DOHH2 (cell line): ENCODE measurements around the gene MAP4K1.

Experiments used
- H3F3A ChIP-seq: fragments of 200-600 bp; sonication (generic), shearing (Covaris generic); 2 replicates; pipeline ENCODE4 v1.6.0; 2016; ENCODE audit warnings: antibody characterized with exemption, mild to moderate bottlenecking; ENCODE audit not compliant: control insufficient read depth, insufficient read depth
- H3K27ac ChIP-seq: fragments of 200-600 bp; sonication (generic); 2 replicates; pipeline ENCODE4 v1.5.1; 2014; ENCODE audit warnings: low read depth, mild to moderate bottlenecking, low read length, moderate library complexity
- H3K27me3 ChIP-seq: fragments of 200-600 bp; sonication (generic); 2 replicates; pipeline ENCODE4 v1.6.1; 2014; ENCODE audit warnings: mild to moderate bottlenecking, low read length, mixed read lengths; ENCODE audit not compliant: control insufficient read depth
- H3K36me3 ChIP-seq: fragments of 200-600 bp; sonication (generic); 2 replicates; pipeline ENCODE4 v1.6.1; 2014; ENCODE audit warnings: mild to moderate bottlenecking, low read length, moderate library complexity, mixed read lengths; ENCODE audit not compliant: control insufficient read depth
- H3K4me1 ChIP-seq: fragments of 200-600 bp; sonication (generic); 2 replicates; pipeline ENCODE4 v1.6.1; 2014; ENCODE audit warnings: mild to moderate bottlenecking, low read length, mixed read lengths; ENCODE audit not compliant: control insufficient read depth
- H3K4me2 ChIP-seq: fragments of 200-600 bp; sonication (generic); 2 replicates; pipeline ENCODE4 v1.6.0; 2014; ENCODE audit warnings: mild to moderate bottlenecking, low read length, moderate library complexity
- H3K4me3 ChIP-seq: fragments of 200-600 bp; sonication (generic); 2 replicates; pipeline ENCODE4 v1.5.1; 2014; ENCODE audit warnings: mild to moderate bottlenecking, low read length, mixed read lengths
- H3K79me2 ChIP-seq: fragments of 200-600 bp; sonication (generic); 2 replicates; pipeline ENCODE4 v1.6.1; 2014; ENCODE audit warnings: mild to moderate bottlenecking, low read length, mixed read lengths; ENCODE audit not compliant: control insufficient read depth
- H3K9me2 ChIP-seq: fragments of 200-600 bp; sonication (generic); replicated peaks from 2 replicates; pipeline ENCODE4 v1.6.1; 2014; ENCODE audit warnings: mild to moderate bottlenecking, low read length, mixed read lengths; ENCODE audit not compliant: control insufficient read depth
- H3K9me3 ChIP-seq: fragments of 200-600 bp; sonication (generic); 2 replicates; pipeline ENCODE4 v1.6.1; 2014; ENCODE audit warnings: antibody characterized with exemption, low read length, mixed read lengths; ENCODE audit not compliant: control insufficient read depth, insufficient read depth
- H4K20me1 ChIP-seq: fragments of 200-600 bp; sonication (generic); 2 replicates; pipeline ENCODE4 v1.6.0; 2014; ENCODE audit warnings: low read depth, mild to moderate bottlenecking, antibody characterized with exemption, low read length, moderate library complexity; ENCODE audit not compliant: control insufficient read depth, insufficient read depth
- EZH2phosphoT487 ChIP-seq: fragments of 200-600 bp; sonication (generic); IDR thresholded peaks from 2 replicates; pipeline ENCODE4 v1.6.1; 2017; ENCODE audit warnings: borderline replicate concordance, mild to moderate bottlenecking, antibody characterized with exemption, low read length, moderate library complexity, mixed read lengths
- TF ChIP-seq, protein P1 (sequence below): fragments of 200-600 bp; sonication (generic); IDR thresholded peaks from one replicate; pipeline ENCODE4 v1.5.1; 2014; ENCODE audit warnings: antibody characterized with exemption, mild to moderate bottlenecking, low read depth, low read length; ENCODE audit not compliant: poor library complexity, severe bottlenecking

Gene MAP4K1

DNA sequence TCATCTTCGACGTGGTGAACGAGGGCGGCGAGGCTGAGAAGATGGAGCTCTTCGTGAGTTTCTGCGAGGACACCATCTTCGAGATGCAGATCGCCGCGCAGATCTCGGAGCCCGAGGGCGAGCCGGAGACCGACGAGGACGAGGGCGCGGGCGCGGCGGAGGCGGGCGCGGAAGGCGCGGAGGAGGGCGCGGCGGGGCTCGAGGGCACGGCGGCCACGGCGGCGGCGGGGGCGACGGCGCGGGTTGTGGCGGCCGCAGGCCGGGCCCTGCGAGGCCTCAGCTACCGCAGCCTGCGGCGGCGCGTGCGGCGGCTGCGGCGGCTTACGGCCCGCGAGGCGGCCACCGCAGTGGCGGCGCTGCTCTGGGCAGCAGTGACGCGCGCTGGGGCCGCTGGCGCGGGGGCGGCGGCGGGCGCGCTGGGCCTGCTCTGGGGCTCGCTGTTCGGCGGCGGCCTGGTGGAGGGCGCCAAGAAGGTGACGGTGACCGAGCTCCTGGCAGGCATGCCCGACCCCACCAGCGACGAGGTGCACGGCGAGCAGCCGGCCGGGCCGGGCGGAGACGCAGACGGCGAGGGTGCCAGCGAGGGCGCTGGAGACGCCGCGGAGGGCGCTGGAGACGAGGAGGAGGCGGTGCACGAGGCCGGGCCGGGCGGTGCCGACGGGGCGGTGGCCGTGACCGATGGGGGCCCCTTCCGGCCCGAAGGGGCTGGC lies 52.6 kb downstream of the MAP4K1 start:
- Histone ChIP-seq H3K27ac (no peak overlapping the region), H4K20me1 (no peaks in the 10 kb centered on the region), H3K79me2 (no peaks in the 10 kb centered on the region), H3K36me3 (no peaks in the 10 kb centered on the region), H3K9me2 (no peaks in the 10 kb centered on the region), H3K4me3 (no peak overlapping the region), H3K9me3 (no peaks in the 10 kb centered on the region), H3F3A (peaks cover 2% of the 10 kb centered on the region; the same call in 1 of the 2 replicates), H3K4me1 (peaks cover 17% of the 10 kb centered on the region), H3K27me3 (peaks cover 22% of the 10 kb centered on the region), H3K4me2 (peak overlapping the region; percentile 51)
- TF ChIP-seq, protein P1, sequence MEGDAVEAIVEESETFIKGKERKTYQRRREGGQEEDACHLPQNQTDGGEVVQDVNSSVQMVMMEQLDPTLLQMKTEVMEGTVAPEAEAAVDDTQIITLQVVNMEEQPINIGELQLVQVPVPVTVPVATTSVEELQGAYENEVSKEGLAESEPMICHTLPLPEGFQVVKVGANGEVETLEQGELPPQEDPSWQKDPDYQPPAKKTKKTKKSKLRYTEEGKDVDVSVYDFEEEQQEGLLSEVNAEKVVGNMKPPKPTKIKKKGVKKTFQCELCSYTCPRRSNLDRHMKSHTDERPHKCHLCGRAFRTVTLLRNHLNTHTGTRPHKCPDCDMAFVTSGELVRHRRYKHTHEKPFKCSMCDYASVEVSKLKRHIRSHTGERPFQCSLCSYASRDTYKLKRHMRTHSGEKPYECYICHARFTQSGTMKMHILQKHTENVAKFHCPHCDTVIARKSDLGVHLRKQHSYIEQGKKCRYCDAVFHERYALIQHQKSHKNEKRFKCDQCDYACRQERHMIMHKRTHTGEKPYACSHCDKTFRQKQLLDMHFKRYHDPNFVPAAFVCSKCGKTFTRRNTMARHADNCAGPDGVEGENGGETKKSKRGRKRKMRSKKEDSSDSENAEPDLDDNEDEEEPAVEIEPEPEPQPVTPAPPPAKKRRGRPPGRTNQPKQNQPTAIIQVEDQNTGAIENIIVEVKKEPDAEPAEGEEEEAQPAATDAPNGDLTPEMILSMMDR, result no peak
- TF ChIP-seq EZH2phosphoT487, result peak; percentile 71; the same call in 1 of the 2 replicates

GRCh38 chr19:38563475-38563874 lies 54.3 kb downstream of the MAP4K1 start:
- Histone ChIP-seq H3K9me3 (no peaks in the 10 kb centered on the region), H3K4me2 (no peak overlapping the region), H3K79me2 (no peaks in the 10 kb centered on the region), H4K20me1 (no peaks in the 10 kb centered on the region), H3K27me3 (peaks cover 22% of the 10 kb centered on the region), H3F3A (peaks cover 11% of the 10 kb centered on the region), H3K36me3 (no peaks in the 10 kb centered on the region), H3K4me3 (no peak overlapping the region), H3K9me2 (no peaks in the 10 kb centered on the region), H3K27ac (no peak overlapping the region), H3K4me1 (peaks cover 31% of the 10 kb centered on the region)
- TF ChIP-seq, protein P1, result no peak
- TF ChIP-seq EZH2phosphoT487, result no peak

GRCh38 chr19:38562096-38562495 lies 55.7 kb downstream of the MAP4K1 start:
- H4K20me1 ChIP-seq, result no peaks in the 10 kb centered on the region
- peaks cover 17% of the 10 kb centered on the region for H3K27me3 ChIP-seq
- H3K4me3 ChIP-seq, result no peak overlapping the region
- H3K79me2 ChIP-seq, result no peaks in the 10 kb centered on the region
- H3K4me2 ChIP-seq, result no peak overlapping the region
- H3K36me3 ChIP-seq, result no peaks in the 10 kb centered on the region
- peaks cover 35% of the 10 kb centered on the region for H3K4me1 ChIP-seq
- TF ChIP-seq EZH2phosphoT487, result no peak
- TF ChIP-seq, protein P1, result no peak
- H3K9me3 ChIP-seq, result no peaks in the 10 kb centered on the region
- no peak overlapping the region for H3K27ac ChIP-seq
- no peaks in the 10 kb centered on the region for H3K9me2 ChIP-seq
- peaks cover 11% of the 10 kb centered on the region for H3F3A ChIP-seq
